OCI-LY7 (cell line): ENCODE measurements around the gene BBX. TPM values are rescaled to one million over a fixed set of nuclear protein-coding genes. Genes with fewer than 3 reads are reported as not detected.

ENCODE experiments used
- BruUV-seq: library from RNA; stranded (reverse); fragments of 400-500 nt; replicated peaks from 2 replicates; lab custom pipeline; 2021; lab: Mats Ljungman, UMichigan
- CTCF ChIA-PET: fragments of 300-600 bp; sonication (Branson Sonifier 250); formaldehyde crosslinking; loops from one replicate; lab custom pipeline; 2022; ENCODE audit warnings: antibody characterized with exemption; ENCODE audit not compliant: unreplicated experiment; lab: Charles Lee
- POLR2A ChIA-PET: fragments of 300-600 bp; sonication (Branson Sonifier 250); formaldehyde crosslinking; loops from one replicate; lab custom pipeline; 2022; ENCODE audit warnings: antibody characterized with exemption; lab: Charles Lee
- DNase-seq: peaks from one replicate; pipeline ENCODE4 v3.0.0-alpha.2; 2015; ENCODE audit warnings: low spot score
- H2AFZ ChIP-seq: fragments of 200-600 bp; sonication (generic), shearing (Covaris generic); 2 replicates; pipeline ENCODE4 v1.6.1; 2014; ENCODE audit warnings: mild to moderate bottlenecking, antibody characterized with exemption, low read length, moderate library complexity
- H3K27ac ChIP-seq: fragments of 200-600 bp; sonication (generic); 2 replicates; pipeline ENCODE4 v1.5.1; 2014; ENCODE audit warnings: mixed run types, low read depth, mild to moderate bottlenecking, moderate library complexity, low read length, inconsistent platforms; ENCODE audit not compliant: poor library complexity, severe bottlenecking
- H3K36me3 ChIP-seq: fragments of 200-600 bp; sonication (generic); 2 replicates; pipeline ENCODE4 v1.6.1; 2014; ENCODE audit warnings: mild to moderate bottlenecking, antibody characterized with exemption, low read length, moderate library complexity, mixed read lengths; ENCODE audit not compliant: insufficient read depth
- H3K4me1 ChIP-seq: fragments of 200-600 bp; sonication (generic); 2 replicates; pipeline ENCODE4 v1.5.1; 2014; ENCODE audit warnings: mild to moderate bottlenecking, low read length; ENCODE audit not compliant: insufficient read depth, poor library complexity, severe bottlenecking
- H3K4me2 ChIP-seq: fragments of 200-600 bp; sonication (generic); 2 replicates; pipeline ENCODE4 v1.6.1; 2014; ENCODE audit warnings: mild to moderate bottlenecking, low read length
- H3K4me3 ChIP-seq: fragments of 200-600 bp; sonication (generic); 2 replicates; pipeline ENCODE4 v1.5.1; 2014; ENCODE audit warnings: mild to moderate bottlenecking, low read depth, low read length; ENCODE audit not compliant: poor library complexity, severe bottlenecking
- H3K79me2 ChIP-seq: fragments of 200-600 bp; sonication (generic); 2 replicates; pipeline ENCODE4 v1.6.1; 2016; ENCODE audit warnings: low read depth, mild to moderate bottlenecking, low read length, moderate library complexity, mixed read lengths; ENCODE audit not compliant: insufficient read depth
- H3K9me2 ChIP-seq: fragments of 200-600 bp; sonication (generic); 2 replicates; pipeline ENCODE4 v1.6.1; 2016; ENCODE audit warnings: mild to moderate bottlenecking, low read length, mixed read lengths; ENCODE audit not compliant: insufficient read depth
- H3K9me3 ChIP-seq: fragments of 200-600 bp; sonication (generic); 2 replicates; pipeline ENCODE4 v1.6.1; 2014; ENCODE audit warnings: mild to moderate bottlenecking, mixed run types, low read length, mixed read lengths
- H4K20me1 ChIP-seq: fragments of 200-600 bp; sonication (generic); 2 replicates; pipeline ENCODE4 v1.6.1; 2014; ENCODE audit warnings: mild to moderate bottlenecking, antibody characterized with exemption, low read length, moderate library complexity, mixed read lengths; ENCODE audit not compliant: insufficient read depth
- CTCF ChIP-seq: fragments of 200-600 bp; sonication (generic); conservative IDR thresholded peaks from 2 replicates; pipeline ENCODE4 v1.5.1; 2014; ENCODE audit warnings: mild to moderate bottlenecking, antibody characterized with exemption, low read length, moderate library complexity, mixed read lengths
- EZH2phosphoT487 ChIP-seq: fragments of 200-600 bp; sonication (generic); IDR thresholded peaks from 2 replicates; pipeline ENCODE4 v1.6.1; 2018; ENCODE audit warnings: low read depth, borderline replicate concordance, mild to moderate bottlenecking, mixed run types, antibody characterized with exemption, low read length, moderate library complexity, mixed read lengths
- intact Hi-C: fragments of 100-400 bp; cut with micrococcal nuclease; formaldehyde crosslinking; loops from one replicate; pipeline ENCODE4 v1.10.0; 2022; ENCODE audit not compliant: unreplicated experiment
- total RNA-seq, 2 experiments: library from RNA; depleted of rRNA in 1 of 2; stranded (reverse); fragments of >200 nt in 1 of 2; shearing (Covaris generic) in 1 of 2; gene quantifications; 2 replicates each; pipeline ENCODE4 v1.2.3, GENCODE V29; 2014 to 2022

The BBX gene
- total RNA-seq, 2 experiments from 2014 or later = 27.0 to 49.8 TPM

- DNase-seq = no peak
- Histone ChIP-seq H3K4me3 (no peak overlapping the region), H3K4me2 (no peak overlapping the region), H3K27ac (no peak overlapping the region), H3K9me3 (no peaks in the 10 kb centered on the region), H2AFZ (no peak overlapping the region), H3K79me2 (no peaks in the 10 kb centered on the region), H4K20me1 (no peaks in the 10 kb centered on the region), H3K36me3 (no peaks in the 10 kb centered on the region), H3K4me1 (no peaks in the 10 kb centered on the region), H3K9me2 (no peaks in the 10 kb centered on the region)
- ChIA-PET CTCF (no interaction called here), POLR2A (interaction anchor here (0.6 to 1.6 kb wide), 8 partner anchors 8 to 177 kb away, joined by 3 to 4 read pairs (median 3); no protein-coding TSS in a partner anchor)
- no TSS peak for BruUV-seq
- no peak for TF ChIP-seq CTCF
- TF ChIP-seq EZH2phosphoT487 = no peak
- intact Hi-C loops = no loop called here
Measured at GRCh38 chr3:107590786-107591185, 68.0 kb downstream of the BBX start.

DNA sequence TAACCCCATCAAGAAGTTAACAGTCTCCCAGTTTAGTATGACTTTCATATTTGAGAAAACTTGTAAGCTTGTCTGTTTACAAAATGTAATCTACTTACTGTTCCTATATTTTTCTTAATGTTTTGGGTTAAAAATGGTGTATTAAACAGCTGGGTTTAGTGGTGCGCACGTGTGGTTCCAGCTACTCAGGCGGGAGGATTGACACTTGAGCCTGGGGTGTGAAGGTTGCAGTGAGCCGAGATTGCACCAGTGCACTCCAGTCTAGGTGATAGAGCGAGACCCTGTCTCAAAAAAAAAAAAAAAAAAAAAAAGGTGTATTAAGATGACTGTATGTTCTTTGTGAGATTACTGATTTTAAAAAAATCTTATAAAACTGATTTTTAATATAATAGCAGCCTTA lies 69.3 kb downstream of the BBX start:
- Histone ChIP-seq H3K79me2 (no peaks in the 10 kb centered on the region), H3K9me2 (no peaks in the 10 kb centered on the region), H3K36me3 (no peaks in the 10 kb centered on the region), H3K27ac (no peak overlapping the region), H2AFZ (no peak overlapping the region), H4K20me1 (no peaks in the 10 kb centered on the region), H3K4me3 (no peak overlapping the region), H3K4me2 (no peak overlapping the region), H3K9me3 (no peaks in the 10 kb centered on the region), H3K4me1 (peaks cover 12% of the 10 kb centered on the region)
- CTCF ChIA-PET = no interaction called here
- POLR2A ChIA-PET = interaction anchor here (0.6 to 1.6 kb wide), 3 partner anchors 13 to 592 kb away, joined by 3 to 4 read pairs (median 3); no protein-coding TSS in a partner anchor
- no TSS peak for BruUV-seq
- no peak for DNase-seq
- no peak for TF ChIP-seq EZH2phosphoT487
- no peak for TF ChIP-seq CTCF
- intact Hi-C loops = no loop called here

DNA sequence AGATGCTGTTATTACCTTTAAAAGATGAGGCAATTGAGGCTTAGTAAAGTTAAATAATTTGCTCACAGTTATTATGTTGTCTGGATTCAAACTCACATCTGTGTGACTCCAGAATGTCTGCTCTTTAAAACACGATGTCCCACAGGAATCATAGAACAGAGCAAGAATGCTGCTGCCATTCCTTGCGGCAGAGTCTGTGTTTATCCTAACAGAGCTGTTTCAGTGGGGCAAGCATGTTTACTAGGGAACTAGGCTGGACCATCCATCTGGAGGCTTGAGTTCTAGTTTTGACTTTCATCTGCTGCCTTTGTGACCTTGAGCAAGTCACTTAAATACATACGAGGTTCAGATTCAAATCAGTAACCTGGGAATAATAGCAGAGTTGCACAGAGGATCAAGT lies 72.1 kb downstream of the BBX start:
- ChIA-PET POLR2A (interaction anchor here (0.8 to 1.4 kb wide), 2 partner anchors 15 to 21 kb away, joined by 4 read pairs; no protein-coding TSS in a partner anchor), CTCF (no interaction called here)
- peaks cover 32% of the 10 kb centered on the region for H3K4me1 ChIP-seq
- no TSS peak for BruUV-seq
- intact Hi-C loops = loop anchor here (5.0 kb wide), 1 partner anchor 73 kb away; the partner anchor contains the start of gene BBX
- DNase-seq = no peak
- H4K20me1 ChIP-seq = no peaks in the 10 kb centered on the region
- no peaks in the 10 kb centered on the region for H3K36me3 ChIP-seq
- no peak for TF ChIP-seq CTCF
- TF ChIP-seq EZH2phosphoT487 = no peak
- H3K27ac ChIP-seq = no peak overlapping the region
- H3K9me2 ChIP-seq = no peaks in the 10 kb centered on the region
- no peak overlapping the region for H3K4me2 ChIP-seq
- H2AFZ ChIP-seq = no peak overlapping the region
- H3K79me2 ChIP-seq = peaks cover 7% of the 10 kb centered on the region; the same call in 1 of the 2 replicates
- H3K4me3 ChIP-seq = no peak overlapping the region
- H3K9me3 ChIP-seq = no peaks in the 10 kb centered on the region
